Ramos (cell line): ENCODE data around the gene IL22RA1.

Source experiments
- in situ Hi-C: fragments of 300-500 bp; cut with MboI; formaldehyde crosslinking; loops from one replicate; pipeline ENCODE4 v1.14.3; 2022; ENCODE audit warnings: low sequenced_read_pairs; ENCODE audit not compliant: unreplicated experiment

Gene IL22RA1

GRCh38 chr1:24103879-24104278 is 39.1 kb downstream of the IL22RA1 start:
- in situ Hi-C loops: no loop called here

- in situ Hi-C loops: no loop called here
Observed at GRCh38 chr1:24103408-24103807, 39.5 kb downstream of the IL22RA1 start.

DNA sequence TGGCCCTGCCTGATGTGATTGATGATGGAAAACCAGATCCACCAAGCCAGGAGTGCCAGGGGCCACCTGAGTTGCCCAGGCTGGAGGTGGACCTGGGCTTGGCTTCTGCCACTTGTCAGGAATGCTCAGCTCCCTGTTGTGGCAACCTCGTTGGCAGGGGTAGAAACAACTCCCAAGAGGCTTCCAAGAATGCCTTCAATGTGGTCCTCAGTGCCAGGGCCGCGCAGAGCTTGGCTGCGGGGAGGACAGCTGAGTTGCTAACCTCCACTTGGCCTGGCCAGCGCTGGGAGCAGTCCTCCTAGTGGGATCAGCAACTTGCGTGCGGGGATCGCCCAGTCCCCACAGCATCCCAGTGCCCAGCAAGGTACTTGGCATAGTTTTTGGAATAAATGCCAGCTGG is 40.0 kb downstream of the IL22RA1 start:
- in situ Hi-C loops: no loop called here

- in situ Hi-C loops: no loop called here
Observed at GRCh38 chr1:24101796-24102586, 40.9 kb downstream of the IL22RA1 start.

DNA sequence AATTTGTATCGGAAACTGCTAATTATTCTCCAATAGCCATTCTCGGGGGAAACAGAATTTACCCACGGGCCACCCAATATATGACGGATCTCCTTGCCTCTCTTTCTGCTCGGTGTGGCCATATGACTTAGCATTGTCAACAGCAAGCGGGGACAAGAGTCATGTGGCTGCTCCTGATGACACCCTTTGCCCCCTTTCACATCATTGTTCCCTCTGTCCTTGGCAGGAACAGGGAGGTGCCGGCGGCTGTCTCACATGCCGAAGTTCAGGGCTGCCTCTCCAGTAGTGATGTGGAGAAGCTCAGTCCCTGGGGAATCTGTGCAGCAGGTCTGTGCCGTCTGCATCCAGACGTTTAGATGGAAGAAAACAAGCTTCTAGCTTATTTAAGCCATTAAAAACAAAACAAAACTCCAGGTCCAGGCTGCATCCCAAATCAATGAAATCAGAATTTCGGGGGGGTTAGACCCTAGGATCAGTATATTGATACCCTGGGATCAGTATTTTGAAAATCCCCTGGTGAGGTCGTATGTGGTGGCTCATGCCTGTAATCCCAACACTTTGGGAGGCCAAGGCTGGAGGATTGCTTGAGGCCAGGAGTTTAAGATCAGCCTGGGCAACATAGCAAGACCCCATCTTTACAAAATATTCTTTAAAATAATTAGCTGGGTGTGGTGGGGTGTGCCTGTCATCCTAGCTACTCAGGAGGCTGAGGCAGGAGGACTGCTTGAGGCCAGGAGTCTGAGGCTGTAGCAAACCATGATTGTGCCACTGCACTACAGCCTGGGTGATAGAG is 41.8 kb downstream of the IL22RA1 start:
- in situ Hi-C loops: no loop called here

DNA sequence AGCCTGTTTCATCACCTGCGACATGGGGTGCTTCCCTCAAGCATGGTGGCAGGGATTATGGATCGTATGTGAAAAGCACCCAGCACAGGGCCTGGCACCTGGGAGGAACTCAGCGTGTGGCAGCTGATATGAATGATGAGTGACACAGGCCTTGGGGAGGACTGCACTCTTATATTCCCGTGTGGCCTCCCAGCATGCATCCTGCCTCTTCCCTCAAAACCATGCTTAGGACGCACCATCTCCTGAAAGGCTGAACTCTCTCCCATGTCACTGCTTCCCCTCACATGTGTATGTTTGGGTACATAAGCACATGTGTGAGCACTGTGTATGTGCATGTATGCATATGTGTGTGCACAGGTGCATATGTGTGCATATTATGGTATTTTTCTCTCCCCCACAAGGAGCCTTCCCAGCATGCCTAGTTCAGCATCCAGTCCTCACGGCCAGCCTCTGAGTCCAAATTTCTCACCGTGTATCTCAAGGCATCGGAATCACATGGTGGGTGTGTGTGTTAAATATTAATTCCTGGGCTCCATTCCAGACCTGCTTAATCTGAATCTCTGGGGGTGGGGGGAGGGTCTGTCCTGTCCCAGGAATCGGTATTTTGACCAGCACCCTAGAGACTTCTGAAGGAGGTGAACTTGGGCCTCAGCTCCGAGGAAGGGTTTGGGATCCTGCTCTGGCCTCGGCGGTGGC is 43.8 kb downstream of the IL22RA1 start:
- in situ Hi-C loops: no loop called here

GRCh38 chr1:24098102-24098501 is 44.8 kb downstream of the IL22RA1 start:
- in situ Hi-C loops: no loop called here

DNA sequence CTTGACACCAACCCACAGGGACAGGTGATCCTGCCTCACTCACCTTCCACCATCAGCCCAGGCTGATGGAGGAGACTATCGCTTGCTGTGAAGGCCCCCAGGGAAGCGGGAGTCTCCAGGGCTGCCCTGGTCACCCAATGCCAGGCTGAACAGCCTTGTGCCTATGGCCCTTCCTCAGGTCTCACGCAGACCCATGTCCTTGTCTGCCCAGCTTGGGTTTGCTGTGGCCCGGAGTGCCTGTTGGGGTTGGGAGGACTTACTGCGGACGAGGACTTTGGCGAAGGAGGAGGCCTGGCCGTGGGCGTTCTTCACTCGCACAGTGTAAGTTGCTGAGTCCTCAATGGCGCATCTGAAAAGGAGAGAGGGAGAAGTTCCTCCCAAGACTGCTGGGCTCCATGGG is 45.3 kb downstream of the IL22RA1 start:
- in situ Hi-C loops: no loop called here

- in situ Hi-C loops: no loop called here
Observed at GRCh38 chr1:24096739-24097103, 46.2 kb downstream of the IL22RA1 start.

GRCh38 chr1:24096009-24096738 is 46.8 kb downstream of the IL22RA1 start:
- in situ Hi-C loops: no loop called here

GRCh38 chr1:24095140-24095859 is 47.6 kb downstream of the IL22RA1 start:
- in situ Hi-C loops: no loop called here

DNA sequence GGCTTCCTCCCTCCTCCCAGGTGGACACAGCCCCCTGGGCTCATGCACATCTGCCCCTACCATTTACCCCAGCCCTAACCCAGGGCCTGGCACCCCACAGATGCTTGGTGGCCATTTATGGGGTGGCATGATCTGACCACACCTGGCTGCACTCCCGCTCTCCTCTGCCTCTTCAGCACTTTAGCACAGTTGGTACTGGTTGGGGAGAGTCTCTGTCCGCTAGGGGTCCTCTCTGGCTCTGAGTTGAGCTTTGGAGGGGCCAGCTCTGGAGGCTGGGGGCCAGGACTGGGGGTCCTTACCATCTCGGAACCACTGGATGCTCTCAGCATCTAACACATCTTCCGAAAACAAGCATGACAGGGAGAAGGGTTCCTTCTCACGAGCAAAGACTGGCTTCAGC is 48.4 kb downstream of the IL22RA1 start:
- in situ Hi-C loops: no loop called here

- in situ Hi-C loops: no loop called here
Observed at GRCh38 chr1:24093732-24094131, 49.2 kb downstream of the IL22RA1 start.

DNA sequence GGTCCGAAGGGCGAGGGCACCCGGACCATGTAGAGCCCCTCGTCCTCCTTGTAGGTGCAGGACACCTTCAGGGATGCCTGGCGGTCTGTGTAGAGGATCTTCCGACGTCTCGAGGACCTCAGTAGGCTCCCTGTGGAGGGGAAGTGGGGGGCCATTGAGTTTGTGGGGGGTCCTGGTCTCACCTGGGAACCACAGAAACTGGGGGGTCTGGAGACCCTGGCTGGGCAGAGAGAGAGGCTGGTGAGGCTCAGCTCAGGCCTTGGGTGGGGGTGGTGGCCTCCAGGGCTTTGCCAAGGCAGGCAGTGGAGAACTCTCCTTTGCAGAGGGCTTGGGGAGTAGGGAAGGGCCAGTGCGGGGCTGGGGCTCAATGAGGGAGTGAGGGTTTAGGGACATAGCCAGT is 50.0 kb downstream of the IL22RA1 start:
- in situ Hi-C loops: no loop called here

- in situ Hi-C loops: no loop called here
Observed at GRCh38 chr1:24091971-24092482, 50.9 kb downstream of the IL22RA1 start.

- in situ Hi-C loops: no loop called here
Observed at GRCh38 chr1:24090736-24091135, 52.2 kb downstream of the IL22RA1 start.

DNA sequence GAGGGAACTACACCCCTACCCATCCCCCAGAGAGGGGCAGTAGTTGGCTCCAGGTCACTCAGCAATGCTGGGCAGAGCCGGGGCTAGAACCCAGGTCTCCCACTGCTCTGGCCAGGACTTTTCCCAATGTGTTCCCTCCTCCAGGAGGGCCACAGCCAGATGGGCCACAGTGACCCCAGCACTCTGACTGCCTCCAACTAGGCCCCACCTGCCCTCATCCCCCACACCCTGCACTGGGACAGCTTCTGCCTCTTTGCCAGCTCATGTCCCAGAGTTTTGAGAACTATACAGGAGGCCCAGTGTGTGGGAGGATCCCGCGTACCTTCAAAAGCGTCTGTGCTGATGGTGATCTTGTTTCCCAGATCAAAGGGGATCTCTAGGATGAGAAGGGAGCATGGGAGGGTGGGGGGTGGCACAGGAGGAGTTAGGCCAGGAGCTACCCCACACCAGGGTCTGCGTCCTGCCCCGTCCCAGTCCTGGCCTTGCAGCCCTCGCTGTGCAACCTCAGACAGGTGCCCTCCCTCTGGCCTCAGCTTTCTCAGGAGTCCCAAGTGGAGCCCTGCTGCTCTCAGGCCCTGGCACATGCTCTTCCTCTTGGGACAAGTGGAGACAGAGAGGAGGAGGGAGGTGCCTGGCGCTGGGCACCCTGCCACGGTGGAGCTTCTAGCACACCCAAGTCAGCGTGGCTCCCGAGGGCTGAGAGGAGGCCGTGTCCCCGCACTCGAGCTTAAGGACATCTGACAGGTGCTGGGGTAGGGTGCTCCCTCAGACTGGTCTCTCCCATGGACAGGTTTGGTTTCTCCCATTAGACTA is 53.0 kb downstream of the IL22RA1 start:
- in situ Hi-C loops: no loop called here

DNA sequence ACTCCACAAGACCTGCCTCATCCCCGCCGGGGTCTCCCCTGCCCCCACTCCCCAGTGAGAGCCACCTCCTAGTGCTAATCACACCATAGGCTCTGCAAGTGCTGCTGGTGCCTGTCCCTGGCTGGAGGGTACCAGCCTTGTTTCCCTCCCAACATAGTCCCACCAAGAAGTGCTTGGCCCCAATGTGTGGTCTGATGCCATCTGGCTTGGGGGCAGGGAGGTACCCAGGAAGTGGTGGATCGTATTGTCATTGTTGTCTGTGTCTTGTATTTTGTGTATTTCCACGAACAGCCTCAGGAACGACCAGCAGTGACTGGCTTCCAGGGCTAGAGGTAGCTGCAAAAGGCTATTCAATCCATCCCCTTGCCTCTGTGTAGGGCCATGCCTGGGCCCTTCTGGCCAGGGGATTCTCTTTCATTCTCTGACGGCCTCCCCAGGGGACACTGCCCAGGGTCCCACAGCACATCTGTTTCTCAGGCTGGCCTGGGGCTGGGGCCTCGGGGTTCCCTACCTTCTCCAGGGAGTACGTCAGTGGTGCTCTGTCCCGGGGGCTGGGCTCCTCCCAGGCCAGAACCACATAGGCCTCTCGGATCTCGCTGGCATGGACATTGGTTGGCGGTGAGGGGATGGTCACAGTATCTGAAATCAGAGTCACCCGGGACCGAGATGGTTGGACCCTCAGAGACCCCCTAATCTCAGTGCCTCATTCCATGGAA is 53.8 kb downstream of the IL22RA1 start:
- in situ Hi-C loops: no loop called here
